ENCODE data around the gene ZNF343. TPM values are rescaled to one million over a fixed set of nuclear protein-coding genes. Genes with fewer than 3 reads are reported as not detected.
"Not testable (repeated sequence)": the region's sequence is repeated elsewhere in the genome, so short reads cannot be mapped to it uniquely, and the experiment has no call there.

Gene ZNF343
- total RNA-seq, 1 experiment from 2014 or later = 13.5 TPM

GRCh38 chr20:2523919-2524708 lies 15.4 kb upstream of the ZNF343 start:
- DNase-seq = peak; percentile 93
- Histone ChIP-seq H3K27ac (ENCODE audit: low read length) (no peak overlapping the region), H3K27me3 (ENCODE audit: low read length) (no peaks in the 10 kb centered on the region), H3K9me3 (ENCODE audit: low read length) (no peaks in the 10 kb centered on the region), H3K36me3 (ENCODE audit: insufficient read depth, low read length) (no peaks in the 10 kb centered on the region), H2AFZ (ENCODE audit: low read length) (peak overlapping the region; percentile 96), H3K4me2 (ENCODE audit: low read depth, low read length, poor library complexity, severe bottlenecking) (peak overlapping the region; percentile 83), H3K4me1 (ENCODE audit: low read length) (peaks cover 10% of the 10 kb centered on the region), H3K9me2 (replicated peaks; ENCODE audit: insufficient read depth, low read length) (no peaks in the 10 kb centered on the region), H3K4me3 (ENCODE audit: low read length) (peak overlapping the region; percentile 76), H3K9ac (ENCODE audit: low read length) (peak overlapping the region; percentile 78), H4K20me1 (ENCODE audit: insufficient read depth, low read depth, low read length) (no peaks in the 10 kb centered on the region), H3K79me2 (ENCODE audit: low read length) (no peaks in the 10 kb centered on the region)

GRCh38 chr20:2522826-2523429 lies 14.2 kb upstream of the ZNF343 start:
- not testable (repeated sequence) for DNase-seq; H3K36me3 ChIP-seq (ENCODE audit: insufficient read depth, low read length); H3K9me3 ChIP-seq (ENCODE audit: low read length); H2AFZ ChIP-seq (ENCODE audit: low read length); H3K4me2 ChIP-seq (ENCODE audit: low read depth, low read length, poor library complexity, severe bottlenecking); H3K4me3 ChIP-seq (ENCODE audit: low read length); H4K20me1 ChIP-seq (ENCODE audit: insufficient read depth, low read depth, low read length); H3K79me2 ChIP-seq (ENCODE audit: low read length); H3K9ac ChIP-seq (ENCODE audit: low read length); H3K27ac ChIP-seq (ENCODE audit: low read length); H3K27me3 ChIP-seq (ENCODE audit: low read length); H3K9me2 ChIP-seq (replicated peaks; ENCODE audit: insufficient read depth, low read length)
- peaks cover 10% of the 10 kb centered on the region for H3K4me1 ChIP-seq (ENCODE audit: low read length)

GRCh38 chr20:2521369-2522305 lies 12.9 kb upstream of the ZNF343 start:
- H3K4me1 ChIP-seq (ENCODE audit: low read length) = peaks cover 10% of the 10 kb centered on the region
- H2AFZ ChIP-seq (ENCODE audit: low read length) = peak overlapping the region; percentile 87
- no peak overlapping the region for H3K9ac ChIP-seq (ENCODE audit: low read length)
- no peaks in the 10 kb centered on the region for H3K27me3 ChIP-seq (ENCODE audit: low read length)
- H3K36me3 ChIP-seq (ENCODE audit: insufficient read depth, low read length) = no peaks in the 10 kb centered on the region
- no peak overlapping the region for H3K27ac ChIP-seq (ENCODE audit: low read length)
- no peaks in the 10 kb centered on the region for H3K79me2 ChIP-seq (ENCODE audit: low read length)
- H3K9me2 ChIP-seq (replicated peaks; ENCODE audit: insufficient read depth, low read length) = no peaks in the 10 kb centered on the region
- no peaks in the 10 kb centered on the region for H4K20me1 ChIP-seq (ENCODE audit: insufficient read depth, low read depth, low read length)
- no peak overlapping the region for H3K4me2 ChIP-seq (ENCODE audit: low read depth, low read length, poor library complexity, severe bottlenecking)
- H3K9me3 ChIP-seq (ENCODE audit: low read length) = no peaks in the 10 kb centered on the region
- no peak overlapping the region for H3K4me3 ChIP-seq (ENCODE audit: low read length)
- DNase-seq = peak; percentile 82

- H3K4me2 ChIP-seq (ENCODE audit: low read depth, low read length, poor library complexity, severe bottlenecking) = no peak overlapping the region
- H4K20me1 ChIP-seq (ENCODE audit: insufficient read depth, low read depth, low read length) = no peaks in the 10 kb centered on the region
- no peak overlapping the region for H3K4me3 ChIP-seq (ENCODE audit: low read length)
- H3K9me3 ChIP-seq (ENCODE audit: low read length) = no peaks in the 10 kb centered on the region
- peaks cover 10% of the 10 kb centered on the region for H3K4me1 ChIP-seq (ENCODE audit: low read length)
- no peaks in the 10 kb centered on the region for H3K9me2 ChIP-seq (replicated peaks; ENCODE audit: insufficient read depth, low read length)
- no peaks in the 10 kb centered on the region for H3K36me3 ChIP-seq (ENCODE audit: insufficient read depth, low read length)
- no peak overlapping the region for H3K27ac ChIP-seq (ENCODE audit: low read length)
- H3K9ac ChIP-seq (ENCODE audit: low read length) = no peak overlapping the region
- H2AFZ ChIP-seq (ENCODE audit: low read length) = no peak overlapping the region
- DNase-seq = no peak
- H3K27me3 ChIP-seq (ENCODE audit: low read length) = no peaks in the 10 kb centered on the region
- no peaks in the 10 kb centered on the region for H3K79me2 ChIP-seq (ENCODE audit: low read length)
These were observed 11.9 kb upstream of the ZNF343 start for GRCh38 chr20:2520617-2521016.

GRCh38 chr20:2519115-2519809 lies 10.5 kb upstream of the ZNF343 start:
- H3K36me3 ChIP-seq (ENCODE audit: insufficient read depth, low read length) = no peaks in the 10 kb centered on the region
- no peak overlapping the region for H3K9ac ChIP-seq (ENCODE audit: low read length)
- no peak for DNase-seq
- no peak overlapping the region for H2AFZ ChIP-seq (ENCODE audit: low read length)
- H3K27me3 ChIP-seq (ENCODE audit: low read length) = no peaks in the 10 kb centered on the region
- no peak overlapping the region for H3K4me3 ChIP-seq (ENCODE audit: low read length)
- no peak overlapping the region for H3K27ac ChIP-seq (ENCODE audit: low read length)
- H3K79me2 ChIP-seq (ENCODE audit: low read length) = no peaks in the 10 kb centered on the region
- H4K20me1 ChIP-seq (ENCODE audit: insufficient read depth, low read depth, low read length) = no peaks in the 10 kb centered on the region
- H3K9me3 ChIP-seq (ENCODE audit: low read length) = no peaks in the 10 kb centered on the region
- H3K9me2 ChIP-seq (replicated peaks; ENCODE audit: insufficient read depth, low read length) = no peaks in the 10 kb centered on the region
- H3K4me1 ChIP-seq (ENCODE audit: low read length) = no peaks in the 10 kb centered on the region
- no peak overlapping the region for H3K4me2 ChIP-seq (ENCODE audit: low read depth, low read length, poor library complexity, severe bottlenecking)

- Histone ChIP-seq H3K79me2 (ENCODE audit: low read length) (no peaks in the 10 kb centered on the region), H3K9me3 (ENCODE audit: low read length) (no peaks in the 10 kb centered on the region), H3K4me3 (ENCODE audit: low read length) (no peak overlapping the region), H3K4me2 (ENCODE audit: low read depth, low read length, poor library complexity, severe bottlenecking) (no peak overlapping the region), H3K4me1 (ENCODE audit: low read length) (no peaks in the 10 kb centered on the region), H3K9ac (ENCODE audit: low read length) (no peak overlapping the region), H3K27ac (ENCODE audit: low read length) (no peak overlapping the region), H2AFZ (ENCODE audit: low read length) (no peak overlapping the region), H3K27me3 (ENCODE audit: low read length) (no peaks in the 10 kb centered on the region), H3K36me3 (ENCODE audit: insufficient read depth, low read length) (no peaks in the 10 kb centered on the region), H4K20me1 (ENCODE audit: insufficient read depth, low read depth, low read length) (no peaks in the 10 kb centered on the region), H3K9me2 (replicated peaks; ENCODE audit: insufficient read depth, low read length) (no peaks in the 10 kb centered on the region)
- DNase-seq = no peak
These were observed 9.8 kb upstream of the ZNF343 start for GRCh38 chr20:2518558-2518957.

- no peaks in the 10 kb centered on the region for H4K20me1 ChIP-seq (ENCODE audit: insufficient read depth, low read depth, low read length)
- H3K4me3 ChIP-seq (ENCODE audit: low read length) = no peak overlapping the region
- H3K9me2 ChIP-seq (replicated peaks; ENCODE audit: insufficient read depth, low read length) = no peaks in the 10 kb centered on the region
- no peaks in the 10 kb centered on the region for H3K27me3 ChIP-seq (ENCODE audit: low read length)
- H3K4me1 ChIP-seq (ENCODE audit: low read length) = no peaks in the 10 kb centered on the region
- no peaks in the 10 kb centered on the region for H3K79me2 ChIP-seq (ENCODE audit: low read length)
- no peak overlapping the region for H2AFZ ChIP-seq (ENCODE audit: low read length)
- H3K9ac ChIP-seq (ENCODE audit: low read length) = no peak overlapping the region
- no peaks in the 10 kb centered on the region for H3K36me3 ChIP-seq (ENCODE audit: insufficient read depth, low read length)
- no peaks in the 10 kb centered on the region for H3K9me3 ChIP-seq (ENCODE audit: low read length)
- DNase-seq = no peak
- no peak overlapping the region for H3K27ac ChIP-seq (ENCODE audit: low read length)
- no peak overlapping the region for H3K4me2 ChIP-seq (ENCODE audit: low read depth, low read length, poor library complexity, severe bottlenecking)
These were observed 9.4 kb upstream of the ZNF343 start for GRCh38 chr20:2518096-2518495.

Data from Karpas-422 (cell line).